Stomach (tissue), 4 donors: ENCODE measurements around the gene CIAO2A.
A peak's percentile ranks its signal among the peaks of the same experiment; 100 is the strongest.

Experiments used
- POLR2A ChIP-seq, 4 donors: fragments of 450-650 bp; IDR thresholded peaks; one replicate each; pipeline ENCODE4 v1.6.1; 2016; ENCODE audit warnings: antibody characterized with exemption in 4 of 4, control low read depth in 2 of 4, mild to moderate bottlenecking in 1 of 4, moderate library complexity in 1 of 4
- POLR2AphosphoS5 ChIP-seq, 3 donors: sonication (generic); formaldehyde crosslinking; IDR thresholded peaks; one replicate each; pipeline ENCODE4 v1.6.1; 2016; ENCODE audit warnings: antibody characterized with exemption in 3 of 3
- TF ChIP-seq, protein P1 (sequence below), 7 experiments: fragments of 450-650 bp in 4 of 7; fragments of 200-600 bp in 3 of 7; sonication (generic) in 3 of 7; IDR thresholded peaks; one replicate each; pipeline ENCODE4 v1.5.1; 2016 to 2019; ENCODE audit warnings: antibody characterized with exemption in 7 of 7, control low read depth in 2 of 7, mild to moderate bottlenecking in 1 of 7

DNA sequence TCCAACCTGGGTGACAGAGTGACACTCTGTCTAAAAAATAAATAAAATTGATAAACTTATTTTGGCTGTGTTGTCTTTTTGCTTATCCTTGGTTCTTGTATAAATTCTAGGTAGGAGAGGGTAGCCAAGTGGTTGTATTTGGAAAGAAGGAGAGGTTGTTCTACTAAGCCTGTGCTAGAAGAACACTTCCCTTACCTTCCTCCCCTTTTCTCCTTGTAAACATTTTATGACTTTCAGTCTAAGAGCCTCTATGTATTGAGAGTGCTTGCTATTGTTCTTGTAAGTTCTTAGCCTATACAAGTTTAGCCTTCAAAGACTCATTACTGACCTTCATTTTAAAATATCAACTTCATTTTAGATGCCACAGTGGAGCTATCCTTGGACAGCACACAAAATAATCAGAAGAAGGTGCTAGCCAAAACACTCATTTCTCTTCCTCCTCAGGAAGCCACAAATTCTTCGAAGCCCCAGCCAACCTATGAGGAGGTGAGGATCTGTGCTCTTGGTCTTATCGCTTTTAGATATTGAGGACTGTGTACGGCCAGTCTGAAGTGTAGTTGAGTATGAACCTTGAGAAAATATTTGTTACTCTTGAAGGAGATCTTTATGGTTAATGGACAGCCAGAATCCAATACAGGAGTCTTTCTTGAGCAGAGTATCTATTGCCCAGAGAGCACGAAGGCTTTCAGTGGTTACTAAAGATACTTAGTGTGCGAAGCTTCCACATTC lies 24.3 kb upstream of the CIAO2A start:
- TF ChIP-seq, protein P1, sequence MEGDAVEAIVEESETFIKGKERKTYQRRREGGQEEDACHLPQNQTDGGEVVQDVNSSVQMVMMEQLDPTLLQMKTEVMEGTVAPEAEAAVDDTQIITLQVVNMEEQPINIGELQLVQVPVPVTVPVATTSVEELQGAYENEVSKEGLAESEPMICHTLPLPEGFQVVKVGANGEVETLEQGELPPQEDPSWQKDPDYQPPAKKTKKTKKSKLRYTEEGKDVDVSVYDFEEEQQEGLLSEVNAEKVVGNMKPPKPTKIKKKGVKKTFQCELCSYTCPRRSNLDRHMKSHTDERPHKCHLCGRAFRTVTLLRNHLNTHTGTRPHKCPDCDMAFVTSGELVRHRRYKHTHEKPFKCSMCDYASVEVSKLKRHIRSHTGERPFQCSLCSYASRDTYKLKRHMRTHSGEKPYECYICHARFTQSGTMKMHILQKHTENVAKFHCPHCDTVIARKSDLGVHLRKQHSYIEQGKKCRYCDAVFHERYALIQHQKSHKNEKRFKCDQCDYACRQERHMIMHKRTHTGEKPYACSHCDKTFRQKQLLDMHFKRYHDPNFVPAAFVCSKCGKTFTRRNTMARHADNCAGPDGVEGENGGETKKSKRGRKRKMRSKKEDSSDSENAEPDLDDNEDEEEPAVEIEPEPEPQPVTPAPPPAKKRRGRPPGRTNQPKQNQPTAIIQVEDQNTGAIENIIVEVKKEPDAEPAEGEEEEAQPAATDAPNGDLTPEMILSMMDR (IDR thresholded peaks at IDR 0.05), result no peak
- TF ChIP-seq POLR2A (IDR thresholded peaks at IDR 0.05), result no peak
- peak in 1 of 3 donors; percentile 18 for TF ChIP-seq POLR2AphosphoS5 (IDR thresholded peaks at IDR 0.05)
